PFSK-1 (cell line): ENCODE data around the gene NLN.

Experiments used
- FOXP2 ChIP-seq: optimal IDR thresholded peaks from 2 replicates; pipeline ENCODE3; 2011; ENCODE audit warnings: borderline replicate concordance, control low read depth, inconsistent platforms; ENCODE audit not compliant: insufficient read depth; ENCODE audit errors: extremely low read length, extremely low read depth
- POLR2AphosphoS5 ChIP-seq: IDR thresholded peaks from 2 replicates; pipeline ENCODE4 v1.6.1; 2012; ENCODE audit warnings: low read depth, mild to moderate bottlenecking, control low read depth, low read length, moderate library complexity
- REST ChIP-seq, 2 experiments: IDR thresholded peaks; 2 replicates each; pipeline versions ENCODE4 v1.6.1 to v1.8.0; 2011 to 2012; ENCODE audit warnings: low read depth in 2 of 2, low read length in 2 of 2, control low read depth in 1 of 2, inconsistent platforms in 1 of 2, mild to moderate bottlenecking in 1 of 2, moderate library complexity in 1 of 2; ENCODE audit not compliant: insufficient read depth in 1 of 2
- SIN3A ChIP-seq: IDR thresholded peaks from 2 replicates; pipeline ENCODE4 v1.6.1; 2012; ENCODE audit warnings: mild to moderate bottlenecking, low read length, moderate library complexity, borderline replicate concordance; ENCODE audit not compliant: insufficient read depth
- TAF1 ChIP-seq: IDR thresholded peaks from 2 replicates; pipeline ENCODE4 v1.6.1; 2012; ENCODE audit warnings: low read length, control low read depth, borderline replicate concordance; ENCODE audit not compliant: insufficient read depth

NLN gene

GRCh38 chr5:65868509-65868908, 146.5 kb downstream of the NLN start:
- TF ChIP-seq FOXP2 (no peak), POLR2AphosphoS5 (no peak), TAF1 (no peak), REST (IDR thresholded peaks at IDR 0.05; ENCODE audit: insufficient read depth in 1 of 2, low read depth in 2 of 2, low read length in 2 of 2) (no peak), SIN3A (no peak)

GRCh38 chr5:65871182-65871581, 149.2 kb downstream of the NLN start:
- TF ChIP-seq FOXP2, result no peak
- TF ChIP-seq SIN3A, result no peak
- TF ChIP-seq TAF1, result no peak
- no peak for TF ChIP-seq POLR2AphosphoS5
- TF ChIP-seq REST (IDR thresholded peaks at IDR 0.05; ENCODE audit: insufficient read depth in 1 of 2, low read depth in 2 of 2, low read length in 2 of 2), result no peak

GRCh38 chr5:65873181-65873750, 151.3 kb downstream of the NLN start:
- TF ChIP-seq TAF1, result no peak
- no peak for TF ChIP-seq REST (IDR thresholded peaks at IDR 0.05; ENCODE audit: insufficient read depth in 1 of 2, low read depth in 2 of 2, low read length in 2 of 2)
- TF ChIP-seq POLR2AphosphoS5, result no peak
- no peak for TF ChIP-seq FOXP2
- no peak for TF ChIP-seq SIN3A

- no peak for TF ChIP-seq POLR2AphosphoS5
- no peak for TF ChIP-seq REST (IDR thresholded peaks at IDR 0.05; ENCODE audit: insufficient read depth in 1 of 2, low read depth in 2 of 2, low read length in 2 of 2)
- no peak for TF ChIP-seq SIN3A
- TF ChIP-seq FOXP2, result no peak
- TF ChIP-seq TAF1, result no peak
These were observed 152.2 kb downstream of the NLN start for GRCh38 chr5:65874241-65874640.
